Mesenchymal stem cell (in vitro differentiated cells and primary cell): ENCODE results near the gene RCOR3.

ENCODE experiments used
- DNase-seq: peaks from one replicate; pipeline ENCODE4 v3.0.0-alpha.2; 2013
- H2AFZ ChIP-seq: one replicate; pipeline ENCODE4 v1.6.1; 2013; ENCODE audit warnings: low read depth, mild to moderate bottlenecking, control low read depth, inconsistent platforms, low read length, moderate library complexity
- H2AK5ac ChIP-seq: 2 replicates; pipeline ENCODE4 v1.6.1; 2013; ENCODE audit warnings: low read length, moderate library complexity, mild to moderate bottlenecking, inconsistent platforms; ENCODE audit not compliant: severe bottlenecking
- H2BK120ac ChIP-seq: one replicate; pipeline ENCODE4 v1.6.1; 2013; ENCODE audit warnings: low read depth, mild to moderate bottlenecking, inconsistent platforms, low read length, moderate library complexity
- H2BK12ac ChIP-seq, 2 experiments: one replicate each; pipeline ENCODE4 v1.6.1; 2013; ENCODE audit warnings: inconsistent platforms in 2 of 2, low read length in 2 of 2, mild to moderate bottlenecking in 2 of 2, moderate library complexity in 2 of 2, control low read depth in 1 of 2
- H2BK15ac ChIP-seq: one replicate; pipeline ENCODE4 v1.6.1; 2013; ENCODE audit warnings: mild to moderate bottlenecking, low read depth, inconsistent platforms; ENCODE audit not compliant: poor library complexity, severe bottlenecking
- H2BK5ac ChIP-seq: 2 replicates; pipeline ENCODE4 v1.6.1; 2013; ENCODE audit warnings: low read depth, mild to moderate bottlenecking, low read length, control low read depth, inconsistent platforms; ENCODE audit not compliant: poor library complexity, severe bottlenecking
- H3K14ac ChIP-seq, 2 experiments: one replicate each; pipeline ENCODE4 v1.6.1; 2013; ENCODE audit warnings: inconsistent platforms in 2 of 2, low read length in 2 of 2, control low read depth in 1 of 2, mild to moderate bottlenecking in 1 of 2, moderate library complexity in 1 of 2
- H3K18ac ChIP-seq, 2 experiments: one replicate each; pipeline ENCODE4 v1.6.1; 2013; ENCODE audit warnings: inconsistent platforms in 2 of 2, low read length in 2 of 2, control low read depth in 1 of 2, low read depth in 1 of 2, mild to moderate bottlenecking in 1 of 2
- H3K23ac ChIP-seq, 2 experiments: one replicate each; pipeline ENCODE4 v1.6.1; 2013; ENCODE audit warnings: inconsistent platforms in 2 of 2, low read length in 2 of 2, mild to moderate bottlenecking in 2 of 2, moderate library complexity in 2 of 2, control low read depth in 1 of 2
- H3K27ac ChIP-seq: 2 replicates; pipeline ENCODE4 v1.5.1; 2013; ENCODE audit warnings: mild to moderate bottlenecking, moderate library complexity, low read length, control low read depth, inconsistent platforms; ENCODE audit not compliant: poor library complexity, severe bottlenecking
- H3K27me3 ChIP-seq, 2 experiments: 2 replicates each; pipeline versions ENCODE4 v1.6.1 to v1.7.0; 2013; ENCODE audit warnings: low read length in 2 of 2, mild to moderate bottlenecking in 2 of 2, moderate library complexity in 2 of 2, control low read depth in 1 of 2, inconsistent platforms in 1 of 2; ENCODE audit not compliant: control insufficient read depth in 1 of 2, insufficient read depth in 1 of 2
- H3K36me3 ChIP-seq, 2 experiments: 2 replicates each; pipeline versions ENCODE4 v1.6.1 to v1.7.0; 2013; ENCODE audit warnings: low read length in 2 of 2, control low read depth in 1 of 2, inconsistent platforms in 1 of 2, low read depth in 1 of 2, mild to moderate bottlenecking in 1 of 2; ENCODE audit not compliant: insufficient read depth in 2 of 2, control insufficient read depth in 1 of 2
- H3K4ac ChIP-seq, 2 experiments: one replicate each; pipeline ENCODE4 v1.6.1; 2013; ENCODE audit warnings: inconsistent platforms in 2 of 2, low read length in 2 of 2, mild to moderate bottlenecking in 2 of 2, moderate library complexity in 2 of 2, control low read depth in 1 of 2, low read depth in 1 of 2
- H3K4me1 ChIP-seq: 2 replicates; pipeline ENCODE4 v1.6.1; 2013; ENCODE audit warnings: low read depth, low read length, control low read depth; ENCODE audit not compliant: control insufficient read depth, insufficient read depth
- H3K4me2 ChIP-seq: 2 replicates; pipeline ENCODE4 v1.6.1; 2013; ENCODE audit warnings: low read length, mild to moderate bottlenecking, inconsistent platforms; ENCODE audit not compliant: poor library complexity, severe bottlenecking
- H3K4me3 ChIP-seq, 2 experiments: 2 replicates each; pipeline versions ENCODE4 v1.5.1 to v1.7.0; 2013; ENCODE audit warnings: low read length in 2 of 2, mild to moderate bottlenecking in 2 of 2, control low read depth in 1 of 2, low read depth in 1 of 2; ENCODE audit not compliant: insufficient read depth in 1 of 2
- H3K79me1 ChIP-seq: replicated peaks from 2 replicates; pipeline ENCODE4 v1.6.1; 2013; ENCODE audit warnings: mild to moderate bottlenecking, control low read depth, low read length, inconsistent platforms; ENCODE audit not compliant: poor library complexity, severe bottlenecking
- H3K9ac ChIP-seq: 2 replicates; pipeline ENCODE4 v1.7.0; 2013; ENCODE audit warnings: mild to moderate bottlenecking, low read length, moderate library complexity
- H3K9me3 ChIP-seq: 2 replicates; pipeline ENCODE4 v1.7.0; 2013; ENCODE audit warnings: mild to moderate bottlenecking, low read length; ENCODE audit not compliant: control insufficient read depth
- H4K8ac ChIP-seq: one replicate; pipeline ENCODE4 v1.6.1; 2013; ENCODE audit warnings: inconsistent platforms, mild to moderate bottlenecking, low read length, moderate library complexity
- H4K91ac ChIP-seq: one replicate; pipeline ENCODE4 v1.6.1; 2013; ENCODE audit warnings: mild to moderate bottlenecking, low read length, inconsistent platforms
- WGBS: methylation state at CpG from one replicate; pipeline ENCODE4 v1.1.7; 2013; ENCODE audit warnings: mixed read lengths; 5-methylcytosine and 5-hydroxymethylcytosine counted together

Gene RCOR3

GRCh38 chr1:211328866-211329475, 69.8 kb downstream of the RCOR3 start:
- Histone ChIP-seq H3K14ac (no peak overlapping the region), H3K4me3 (no peak overlapping the region), H3K79me1 (peaks cover 20% of the 10 kb centered on the region), H3K9ac (no peak overlapping the region), H3K18ac (no peak overlapping the region), H3K27ac (no peak overlapping the region), H3K36me3 (peaks cover 0 to 3% of the 10 kb centered on the region in 2 experiments), H2AFZ (no peak overlapping the region), H2AK5ac (no peak overlapping the region), H3K9me3 (no peaks in the 10 kb centered on the region), H4K8ac (no peak overlapping the region), H2BK5ac (no peak overlapping the region), H3K23ac (no peak overlapping the region), H3K27me3 (peaks cover 0 to 20% of the 10 kb centered on the region in 2 experiments), H2BK120ac (no peak overlapping the region), H3K4ac (no peak overlapping the region), H3K4me2 (no peak overlapping the region), H3K4me1 (peaks cover 14% of the 10 kb centered on the region), H4K91ac (no peak overlapping the region), H2BK15ac (no peak overlapping the region), H2BK12ac (no peak overlapping the region)
- DNase-seq: no peak
- WGBS: 98% methylated on average over 6 of the region's 6 CpGs

- Histone ChIP-seq H3K18ac (no peak overlapping the region), H3K4me3 (no peak overlapping the region), H3K9ac (no peak overlapping the region), H3K4ac (no peak overlapping the region), H2AFZ (no peak overlapping the region), H3K27me3 (peaks cover 0 to 20% of the 10 kb centered on the region in 2 experiments), H2BK120ac (no peak overlapping the region), H2AK5ac (no peak overlapping the region), H4K91ac (no peak overlapping the region), H2BK12ac (no peak overlapping the region), H4K8ac (no peak overlapping the region), H3K9me3 (no peaks in the 10 kb centered on the region), H2BK15ac (no peak overlapping the region), H3K4me1 (peaks cover 14% of the 10 kb centered on the region), H3K36me3 (peaks cover 0 to 3% of the 10 kb centered on the region in 2 experiments), H2BK5ac (no peak overlapping the region), H3K79me1 (peaks cover 25% of the 10 kb centered on the region), H3K4me2 (no peak overlapping the region), H3K14ac (no peak overlapping the region), H3K27ac (no peak overlapping the region), H3K23ac (no peak overlapping the region)
- DNase-seq: no peak
- WGBS: 96% methylated on average over 4 of the region's 4 CpGs
These were observed 70.6 kb downstream of the RCOR3 start for GRCh38 chr1:211329764-211330201.

DNA sequence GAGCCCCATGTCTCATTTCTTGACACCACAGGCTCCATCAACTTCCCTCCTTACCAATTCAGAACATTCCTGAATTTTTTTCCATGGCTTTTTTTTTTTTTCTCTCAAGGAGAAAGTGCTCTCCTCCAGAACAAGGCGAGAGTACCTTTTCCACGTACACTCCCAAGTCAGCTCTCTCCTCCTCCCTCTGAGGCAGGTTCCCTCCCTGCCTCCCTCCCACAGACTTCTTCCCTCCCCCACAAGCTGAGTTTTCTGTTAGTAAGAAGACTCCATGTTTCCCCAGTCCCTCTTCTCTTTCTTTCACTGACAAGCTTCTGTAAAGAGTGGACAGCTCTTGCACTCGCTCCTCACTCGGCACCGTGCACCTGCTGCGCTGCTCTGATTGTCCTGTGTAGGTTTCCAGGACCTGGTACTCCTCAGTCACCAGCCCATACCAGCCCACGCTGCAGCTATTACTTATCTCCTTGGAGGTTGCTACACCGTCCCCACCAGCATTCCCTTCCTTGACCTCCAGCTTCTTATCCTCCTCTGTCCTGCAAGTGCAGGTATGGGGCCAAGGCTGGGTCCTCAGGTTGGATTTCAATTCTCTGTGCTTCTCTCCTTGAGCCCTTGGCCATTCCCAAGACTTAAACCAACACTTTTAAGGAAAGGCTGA, 71.2 kb downstream of the RCOR3 start:
- WGBS: 95% methylated on average over 8 of the region's 8 CpGs
- H3K79me1 ChIP-seq: peaks cover 26% of the 10 kb centered on the region
- no peak overlapping the region for H4K8ac ChIP-seq
- no peak overlapping the region for H2BK120ac ChIP-seq
- H3K18ac ChIP-seq: no peak overlapping the region
- H3K4ac ChIP-seq: no peak overlapping the region
- H3K4me2 ChIP-seq: no peak overlapping the region
- H4K91ac ChIP-seq: no peak overlapping the region
- DNase-seq: no peak
- no peak overlapping the region for H3K27ac ChIP-seq
- H3K9me3 ChIP-seq: no peaks in the 10 kb centered on the region
- peaks cover 0 to 3% of the 10 kb centered on the region in 2 experiments for H3K36me3 ChIP-seq
- H2BK5ac ChIP-seq: no peak overlapping the region
- H2AK5ac ChIP-seq: no peak overlapping the region
- H3K4me1 ChIP-seq: peaks cover 14% of the 10 kb centered on the region
- H3K9ac ChIP-seq: no peak overlapping the region
- no peak overlapping the region for H2BK15ac ChIP-seq
- peaks cover 0 to 21% of the 10 kb centered on the region in 2 experiments for H3K27me3 ChIP-seq
- no peak overlapping the region for H2BK12ac ChIP-seq
- H2AFZ ChIP-seq: no peak overlapping the region
- H3K14ac ChIP-seq: no peak overlapping the region
- no peak overlapping the region for H3K23ac ChIP-seq
- H3K4me3 ChIP-seq: no peak overlapping the region

DNA sequence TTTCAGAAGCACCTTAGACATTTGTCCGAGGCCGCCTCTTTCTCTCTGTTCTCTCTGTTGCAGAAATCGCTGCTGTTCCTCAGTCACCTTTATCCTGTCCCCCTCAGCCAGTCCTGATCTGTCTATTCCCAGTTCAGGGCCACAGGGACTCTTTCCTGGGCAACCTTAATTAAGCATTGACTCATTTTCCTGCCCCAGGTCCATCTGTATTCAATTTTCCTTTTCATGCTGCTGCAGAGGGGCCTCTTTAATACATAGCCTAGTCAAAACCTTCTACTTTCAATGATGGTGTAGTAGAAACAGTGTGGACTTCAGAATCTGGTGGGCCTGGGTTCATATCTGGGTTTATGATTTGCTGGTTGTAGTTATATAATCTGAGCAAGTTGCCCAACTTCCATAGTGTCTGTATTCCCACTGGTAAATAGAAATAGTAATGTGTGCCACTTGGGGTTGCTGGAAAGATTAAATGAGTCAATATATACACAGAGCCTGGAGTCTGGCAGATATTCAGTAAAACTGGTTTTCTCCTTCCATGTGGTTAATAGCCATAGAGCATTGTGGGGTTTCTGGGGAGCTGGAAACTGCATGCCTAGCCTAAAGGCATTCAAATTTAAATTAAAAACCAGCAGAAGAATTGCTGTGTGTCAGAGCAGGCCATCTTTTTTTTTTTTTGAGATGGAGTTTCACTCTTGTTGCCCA, 72.0 kb downstream of the RCOR3 start:
- H3K4me3 ChIP-seq: no peak overlapping the region
- H2AFZ ChIP-seq: no peak overlapping the region
- peaks cover 0 to 3% of the 10 kb centered on the region in 2 experiments for H3K36me3 ChIP-seq
- H2BK12ac ChIP-seq: no peak overlapping the region
- H2BK120ac ChIP-seq: no peak overlapping the region
- H3K4me1 ChIP-seq: peaks cover 16% of the 10 kb centered on the region
- no peak overlapping the region for H4K91ac ChIP-seq
- H2AK5ac ChIP-seq: no peak overlapping the region
- H3K9ac ChIP-seq: no peak overlapping the region
- no peak overlapping the region for H3K27ac ChIP-seq
- no peak overlapping the region for H2BK15ac ChIP-seq
- DNase-seq: no peak
- H3K18ac ChIP-seq: no peak overlapping the region
- no peak overlapping the region for H3K4ac ChIP-seq
- H3K27me3 ChIP-seq: peaks cover 0 to 25% of the 10 kb centered on the region in 2 experiments
- H2BK5ac ChIP-seq: no peak overlapping the region
- H3K79me1 ChIP-seq: peaks cover 30% of the 10 kb centered on the region
- H4K8ac ChIP-seq: no peak overlapping the region
- WGBS: 91% methylated on average over 3 of the region's 3 CpGs
- no peak overlapping the region for H3K4me2 ChIP-seq
- H3K23ac ChIP-seq: no peak overlapping the region
- no peaks in the 10 kb centered on the region for H3K9me3 ChIP-seq
- H3K14ac ChIP-seq: no peak overlapping the region
